ENCODE data around the gene ATP5PO.
"Not testable (repeated sequence)": the region's sequence is repeated elsewhere in the genome, so short reads cannot be mapped to it uniquely, and the experiment has no call there.

Gene ATP5PO

DNA sequence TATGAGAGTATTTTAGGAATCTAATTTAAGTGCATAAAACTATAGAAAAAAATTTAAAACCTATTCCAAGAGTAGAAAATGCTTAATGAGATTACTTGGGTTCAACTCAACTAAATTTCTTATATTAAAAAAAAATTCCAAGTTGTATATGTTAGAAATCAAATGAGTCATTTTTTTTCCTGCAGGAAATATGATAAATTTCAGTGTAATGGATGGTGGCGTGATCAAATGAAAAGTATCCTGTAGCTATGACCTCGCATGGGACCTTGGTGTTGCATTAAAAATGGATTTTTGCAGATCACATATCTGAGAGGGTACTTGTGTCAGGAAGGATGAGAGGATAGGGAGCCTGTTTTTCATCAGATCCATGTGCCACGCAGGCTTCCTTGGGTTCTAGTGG is 17.9 kb downstream of the ATP5PO start:
- no peak for DNase-seq

DNA sequence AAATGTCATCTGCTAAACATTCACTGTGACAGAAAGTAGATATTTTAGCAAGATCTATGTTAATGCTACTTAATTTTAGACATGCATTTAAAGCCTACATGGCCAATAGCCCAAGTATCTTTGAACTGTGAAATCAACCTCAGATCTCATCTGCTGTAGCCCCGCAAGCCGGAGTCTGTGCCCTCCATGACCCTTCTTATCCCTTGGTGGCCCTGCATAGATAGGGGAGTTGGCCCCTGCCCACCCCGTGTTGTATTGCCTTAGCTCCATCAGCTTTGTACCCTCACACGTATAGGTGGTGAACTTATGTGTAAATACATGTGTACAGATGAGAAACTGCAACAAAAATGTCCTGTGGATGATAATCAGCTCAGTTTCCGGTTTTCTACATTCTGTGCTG is 18.5 kb downstream of the ATP5PO start:
- no peak for DNase-seq

DNA sequence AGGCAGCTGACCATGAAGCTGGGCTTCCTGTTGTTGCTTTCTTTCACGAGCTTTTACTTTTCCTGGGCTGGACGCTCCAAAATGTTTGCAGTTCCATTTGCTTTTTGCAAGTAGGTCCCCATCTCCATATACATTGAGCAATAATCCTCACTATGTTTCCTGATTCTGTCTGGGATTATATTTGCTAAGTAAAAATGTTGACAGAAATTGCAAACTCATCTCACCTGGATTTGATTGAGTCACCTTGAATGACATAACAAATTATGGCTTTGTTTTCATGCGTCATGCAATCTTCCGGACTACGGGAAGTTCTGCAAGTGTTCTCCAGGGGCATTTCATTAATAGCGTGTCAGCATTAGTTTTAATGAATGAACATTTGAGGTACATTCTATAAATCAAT is 18.9 kb downstream of the ATP5PO start:
- no peak for DNase-seq

DNA sequence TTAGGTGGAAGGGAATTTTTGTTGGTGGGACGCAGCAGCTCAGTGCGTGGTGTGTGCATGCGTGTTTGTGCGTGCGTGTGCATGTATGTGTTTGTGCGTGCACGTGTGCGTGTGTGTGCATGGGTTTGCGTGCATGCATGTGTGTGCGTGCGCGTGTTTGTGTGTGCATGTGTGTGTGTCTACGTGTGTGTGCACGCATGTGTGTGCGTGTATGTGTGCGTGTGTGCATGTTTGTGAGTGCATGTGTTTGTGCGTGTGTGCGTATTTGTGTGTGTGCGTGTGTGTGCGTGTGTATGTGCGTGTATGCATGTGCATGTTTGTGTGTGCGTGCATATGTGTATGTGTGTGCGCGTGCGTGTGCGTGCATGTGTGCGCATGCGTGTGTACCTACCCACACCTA is 20.2 kb downstream of the ATP5PO start:
- no peak for DNase-seq

DNA sequence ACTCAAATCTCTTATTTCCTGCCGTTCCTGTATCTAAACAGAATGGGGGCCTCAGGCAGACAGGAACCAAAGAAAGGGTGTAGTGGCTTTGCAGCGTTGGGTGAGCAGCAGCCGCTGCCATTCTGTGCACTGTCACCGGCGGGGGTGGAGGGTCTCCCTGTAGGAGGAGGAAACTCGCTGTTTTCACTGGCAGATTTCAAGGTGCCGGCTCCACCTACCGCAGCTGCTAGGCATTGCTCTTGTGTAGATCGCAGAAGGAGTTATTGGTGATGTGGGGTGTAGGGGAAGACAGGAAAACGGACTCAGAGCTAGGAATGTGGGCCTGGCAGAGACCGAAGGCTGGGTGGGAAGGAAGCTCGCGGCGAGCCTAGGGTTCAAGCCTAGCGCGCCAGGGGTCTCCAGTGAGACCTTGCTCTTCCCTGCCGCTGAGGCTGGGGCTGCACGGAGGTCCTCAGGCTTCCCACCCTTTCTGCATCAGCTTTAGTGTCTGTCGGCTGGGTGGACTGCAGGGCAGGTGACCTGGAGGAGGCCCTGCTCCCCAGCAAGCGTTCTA is 20.8 kb downstream of the ATP5PO start:
- DNase-seq: peak; percentile 43

DNA sequence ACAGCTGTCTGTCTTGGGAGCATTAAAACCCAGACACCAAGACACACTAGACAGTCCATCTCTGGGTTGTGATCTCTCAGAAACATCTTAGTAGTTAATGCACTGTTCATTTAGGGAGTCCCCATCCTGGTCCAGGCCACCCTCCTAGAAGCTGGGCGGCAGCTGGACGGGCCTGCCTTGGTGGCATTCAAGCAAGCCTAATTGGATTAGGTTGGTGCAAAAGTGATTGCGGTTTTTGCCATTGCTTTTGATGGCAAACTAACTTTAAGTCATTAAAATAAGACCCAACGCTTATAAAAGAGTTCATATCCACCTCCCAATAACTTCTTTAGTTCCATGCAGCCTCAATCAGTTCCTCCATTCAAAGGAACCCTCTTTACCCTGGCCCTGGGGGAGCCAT is 21.7 kb downstream of the ATP5PO start:
- DNase-seq: no peak

DNA sequence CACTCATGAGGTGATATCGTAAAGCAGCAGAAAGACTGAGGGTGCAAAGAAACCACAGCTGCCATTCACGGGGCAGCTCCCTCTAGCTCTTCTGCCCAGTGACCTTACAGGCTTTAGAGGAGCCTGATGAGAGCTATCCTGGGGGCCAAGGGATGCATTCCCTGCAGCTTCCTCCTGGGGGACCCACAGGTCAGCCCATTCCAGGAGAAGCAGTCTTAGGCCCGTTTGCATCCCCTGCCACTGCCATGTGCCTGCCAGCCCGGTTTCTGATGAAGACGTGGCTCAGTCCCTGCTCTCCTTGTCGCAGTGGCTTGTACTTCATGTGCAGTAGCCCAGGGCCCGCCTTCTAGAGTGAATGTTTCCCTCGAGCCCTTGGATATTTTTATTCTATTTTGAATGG is 22.8 kb downstream of the ATP5PO start:
- DNase-seq: no peak

DNA sequence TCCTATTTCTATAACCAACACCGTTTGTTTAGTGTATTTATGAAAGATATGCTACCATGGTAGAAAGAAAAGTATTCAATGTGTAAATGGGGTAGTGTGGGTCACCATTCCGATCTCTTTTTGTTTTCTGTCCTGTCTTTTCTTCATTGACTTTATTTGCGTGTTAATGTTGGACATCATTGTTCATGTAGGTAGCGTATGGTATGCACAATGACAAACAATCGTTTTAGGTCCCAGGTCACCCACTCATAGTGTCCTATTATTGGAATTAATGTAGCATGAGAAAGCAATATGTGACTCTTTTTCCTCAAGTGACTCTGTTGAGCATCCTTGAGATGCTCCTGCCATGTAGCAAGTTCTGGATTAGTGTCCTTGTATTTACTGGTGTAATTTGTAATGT is 25.4 kb downstream of the ATP5PO start:
- no peak for DNase-seq

DNA sequence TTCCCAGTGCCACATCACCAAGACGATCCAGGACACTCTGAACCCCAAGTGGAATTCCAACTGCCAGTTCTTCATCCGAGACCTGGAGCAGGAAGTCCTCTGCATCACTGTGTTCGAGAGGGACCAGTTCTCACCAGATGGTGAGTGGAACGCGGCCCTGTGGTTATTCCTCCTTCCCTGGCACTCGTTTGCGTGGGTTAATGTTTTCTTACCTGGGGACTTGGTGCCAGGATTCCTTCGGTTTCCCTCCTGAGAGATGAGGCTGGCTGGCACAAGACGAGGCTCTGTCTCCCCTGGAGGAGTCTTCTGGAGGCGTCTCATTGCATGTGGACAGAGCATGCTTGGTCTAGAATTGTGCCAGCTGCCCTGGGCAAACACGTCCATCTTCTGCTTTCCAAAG is 29.3 kb downstream of the ATP5PO start:
- no peak for DNase-seq

DNA sequence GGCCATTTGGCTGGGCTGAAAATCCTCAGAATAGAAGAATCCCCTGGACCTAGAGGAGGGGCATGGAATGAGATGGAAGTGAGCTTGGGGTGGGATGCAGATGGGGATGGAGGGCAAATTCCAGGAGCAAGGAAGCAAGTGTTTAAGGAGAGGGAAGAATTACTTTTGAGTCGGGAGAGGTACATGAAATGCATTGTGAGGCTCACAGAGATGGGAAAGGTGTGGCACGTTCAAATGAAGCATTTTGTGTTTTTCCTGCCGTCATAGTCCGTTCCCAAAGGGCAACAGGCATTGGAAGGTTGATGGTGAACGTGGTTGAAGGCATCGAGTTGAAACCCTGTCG is 30.5 kb downstream of the ATP5PO start:
- DNase-seq: no peak

DNA sequence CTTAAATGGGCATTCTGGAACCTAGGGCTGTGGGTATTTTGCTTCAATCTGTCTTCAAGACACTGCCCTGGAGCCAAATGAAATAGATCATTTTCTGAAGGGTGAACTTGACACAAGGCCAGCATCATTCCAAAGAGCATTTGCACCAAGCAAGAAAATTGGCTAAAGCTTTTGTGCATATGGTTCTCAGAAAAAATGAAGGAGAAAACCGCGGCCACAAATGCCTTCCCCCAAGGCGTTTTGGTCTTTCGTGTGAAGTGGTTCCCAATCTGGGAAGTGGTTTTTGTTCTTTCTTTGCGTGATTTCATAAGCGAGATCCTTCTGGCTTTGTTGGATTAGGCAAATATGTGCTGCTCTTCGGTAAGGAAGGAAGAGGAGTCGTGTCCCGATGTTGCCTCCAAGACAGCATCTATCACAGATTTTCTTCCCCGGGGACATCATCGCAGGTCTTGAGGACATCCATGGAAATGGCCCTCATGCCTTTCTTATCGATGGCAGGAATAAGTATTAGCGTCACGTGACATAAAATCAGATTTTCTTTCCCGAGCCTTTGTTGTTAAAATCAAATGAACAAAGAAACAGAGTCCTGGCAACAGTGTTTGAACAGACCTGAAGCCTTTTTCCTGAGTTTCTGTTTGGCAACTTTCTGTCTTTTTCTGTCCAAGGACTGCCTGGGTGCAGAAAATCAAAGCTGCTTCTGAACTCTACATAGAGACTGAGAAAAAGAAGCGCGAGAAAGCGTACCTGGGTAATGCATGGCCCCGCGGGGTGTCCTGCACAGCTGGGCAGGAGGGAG is 31.0 kb downstream of the ATP5PO start:
- no peak for DNase-seq

DNA sequence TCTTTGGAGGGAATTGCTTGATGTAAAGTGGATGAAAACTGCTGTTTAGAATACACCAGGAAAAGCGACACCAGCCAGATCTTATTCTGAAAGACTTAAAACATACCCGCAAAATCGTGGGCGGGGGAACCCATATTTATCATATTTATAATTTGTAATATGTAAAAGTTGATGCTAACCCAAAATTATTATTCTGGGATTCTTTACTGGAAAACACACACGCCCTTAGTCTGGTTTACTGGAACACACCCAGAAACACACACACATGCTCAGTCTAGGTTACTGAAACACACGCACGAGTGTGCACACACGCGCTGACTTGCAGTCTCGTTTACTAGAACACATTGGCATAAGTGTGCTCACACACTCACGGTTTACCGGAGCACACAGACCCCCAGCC is 32.5 kb downstream of the ATP5PO start:
- DNase-seq: no peak

DNA sequence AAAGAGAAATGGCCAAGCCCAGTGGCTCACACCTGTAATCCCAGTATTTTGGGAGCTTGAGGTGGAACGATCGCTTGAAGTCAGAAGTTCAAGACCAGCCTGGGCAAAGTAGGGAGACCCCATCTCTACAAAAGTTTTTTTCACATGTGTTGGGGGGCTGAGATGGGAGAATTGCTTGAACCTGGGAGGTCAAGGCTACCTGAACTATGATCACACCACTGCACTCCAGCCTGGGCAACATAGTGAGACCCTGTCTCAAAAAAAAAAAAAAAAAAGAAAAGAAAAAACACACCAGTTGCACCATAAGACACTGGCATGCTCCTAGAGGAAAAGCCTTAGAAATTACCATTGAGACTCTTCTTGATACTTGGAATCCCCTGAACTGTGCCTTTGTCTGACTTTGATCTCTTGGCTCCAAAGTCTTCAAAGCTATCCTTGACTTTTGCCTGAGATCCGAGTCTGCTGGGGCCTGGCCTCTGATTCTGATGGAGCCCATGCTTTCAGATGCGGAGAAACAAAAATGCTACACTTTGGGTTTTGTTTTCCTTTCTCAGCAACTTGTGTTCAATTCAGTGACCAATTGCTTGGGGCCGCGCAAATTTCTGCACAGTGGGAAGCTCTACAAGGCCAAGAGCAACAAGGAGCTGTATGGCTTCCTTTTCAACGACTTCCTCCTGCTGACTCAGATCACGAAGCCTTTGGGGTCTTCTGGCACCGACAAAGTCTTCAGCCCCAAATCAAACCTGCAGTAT is 33.7 kb downstream of the ATP5PO start:
- DNase-seq: no peak

DNA sequence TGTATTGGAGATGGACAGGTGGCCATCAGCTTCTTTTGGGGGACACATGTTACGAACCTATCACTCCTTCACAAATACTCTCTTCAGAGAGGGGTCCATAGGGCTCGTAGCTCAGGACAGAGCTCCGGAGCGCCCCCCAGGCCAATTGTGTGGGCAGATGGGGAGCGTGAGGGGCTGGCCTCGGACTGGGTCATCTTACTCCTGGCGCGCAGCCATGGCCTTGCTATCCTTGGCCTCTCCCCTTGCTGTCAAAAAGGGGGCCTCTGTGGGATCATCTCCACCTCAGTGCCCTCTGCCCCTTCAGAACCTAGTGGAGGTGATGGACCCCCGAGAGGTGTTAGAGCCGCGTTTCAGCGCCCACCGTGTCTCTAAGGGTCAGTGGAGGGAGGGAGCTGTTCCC is 35.0 kb downstream of the ATP5PO start:
- DNase-seq: no peak

DNA sequence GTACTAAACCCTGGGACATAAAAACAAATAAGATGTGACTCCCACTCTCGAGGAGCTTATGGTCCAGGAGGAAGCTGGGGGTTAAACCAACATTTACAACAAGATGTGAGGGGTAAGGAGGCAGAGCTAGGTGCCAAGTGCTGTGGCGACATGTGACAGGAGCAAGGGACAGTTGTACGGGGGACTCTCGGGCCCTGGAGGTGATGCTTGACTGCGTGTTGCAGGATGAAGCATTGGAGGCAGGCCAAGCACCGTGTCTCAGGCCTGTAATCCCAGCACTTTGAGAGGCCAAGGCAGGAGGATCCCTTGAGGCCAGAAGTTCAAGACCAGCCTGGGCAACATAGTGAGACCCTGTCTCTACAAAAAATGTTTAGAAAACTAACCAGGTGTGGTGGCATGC is 36.8 kb downstream of the ATP5PO start:
- DNase-seq: no peak

DNA sequence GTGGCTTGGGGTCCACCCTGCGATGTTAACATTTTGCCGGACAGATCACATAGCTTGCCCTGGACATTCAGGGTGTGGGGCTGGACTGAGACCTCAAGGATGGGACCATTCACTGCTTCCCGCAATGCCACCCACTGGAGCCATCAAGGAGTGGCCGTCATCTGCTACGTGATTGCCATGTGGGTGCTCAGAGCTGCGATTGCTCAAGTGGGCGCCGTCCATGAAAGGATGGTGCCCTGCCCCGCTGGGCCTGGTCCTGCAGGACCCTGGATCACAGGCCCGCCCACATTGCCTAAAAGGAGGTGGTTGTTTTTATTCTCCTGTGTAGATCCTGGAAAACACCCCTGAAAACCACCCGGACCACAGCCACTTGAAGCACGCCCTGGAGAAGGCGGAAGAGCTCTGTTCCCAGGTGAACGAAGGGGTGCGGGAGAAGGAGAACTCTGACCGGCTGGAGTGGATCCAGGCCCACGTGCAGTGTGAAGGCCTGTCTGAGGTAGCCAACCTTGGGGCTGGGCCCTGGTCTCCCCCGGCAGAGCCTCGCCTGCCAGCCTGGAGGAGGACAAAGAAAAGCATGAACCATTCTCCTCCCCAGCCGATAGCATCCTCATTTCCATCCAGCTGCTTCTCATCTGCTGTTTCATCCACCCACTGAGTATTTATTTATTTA is 40.4 kb downstream of the ATP5PO start:
- no peak for DNase-seq

DNA sequence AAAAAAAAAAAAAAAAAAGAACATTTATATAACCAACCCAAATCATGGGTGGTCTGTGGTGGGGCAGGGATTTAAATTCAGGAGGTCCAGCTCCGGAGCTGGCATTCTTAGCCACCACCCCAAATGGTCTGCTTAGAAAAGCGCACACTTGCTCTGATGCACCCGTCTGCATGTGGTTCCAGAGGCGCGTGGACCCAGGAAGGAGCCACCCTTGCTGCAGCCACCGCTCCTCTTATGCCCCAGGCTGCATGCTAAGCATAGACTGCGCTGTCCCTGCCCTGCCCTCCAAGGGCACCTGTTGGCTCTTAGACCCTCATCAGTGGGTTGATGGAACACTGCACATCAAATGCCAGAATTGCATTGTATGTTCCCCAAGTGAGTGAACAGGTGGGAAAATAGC is 41.4 kb downstream of the ATP5PO start:
- DNase-seq: no peak

DNA sequence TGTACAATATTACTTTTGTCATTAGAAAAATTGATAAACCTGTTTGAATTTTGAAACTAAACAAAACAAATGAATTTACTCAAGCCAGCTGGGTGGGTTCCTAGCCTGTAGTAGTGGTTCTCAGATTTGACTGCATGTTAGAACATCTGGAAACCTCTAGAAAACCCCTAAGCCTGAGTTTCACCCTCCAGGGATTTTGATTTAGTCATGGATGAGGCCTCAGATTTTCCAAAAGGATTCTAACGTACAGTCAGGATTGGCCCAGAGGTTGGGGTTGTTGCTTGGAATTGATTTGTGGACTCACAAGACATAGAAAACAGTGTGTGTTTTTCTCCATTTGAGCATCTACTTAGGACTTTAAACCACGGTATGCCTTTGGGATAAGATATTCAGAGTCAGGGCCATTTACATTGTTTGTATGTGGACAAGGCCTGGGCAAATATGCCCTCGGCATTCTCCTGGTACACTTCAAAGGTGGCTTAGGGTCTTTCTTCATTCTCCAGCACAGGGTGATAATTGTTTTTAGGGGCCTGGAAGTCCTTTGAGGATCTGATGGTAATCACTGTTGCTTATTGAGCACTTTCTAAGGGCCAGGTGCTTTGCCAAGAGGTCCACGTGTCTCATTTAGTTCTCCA is 42.6 kb downstream of the ATP5PO start:
- DNase-seq: no peak

DNA sequence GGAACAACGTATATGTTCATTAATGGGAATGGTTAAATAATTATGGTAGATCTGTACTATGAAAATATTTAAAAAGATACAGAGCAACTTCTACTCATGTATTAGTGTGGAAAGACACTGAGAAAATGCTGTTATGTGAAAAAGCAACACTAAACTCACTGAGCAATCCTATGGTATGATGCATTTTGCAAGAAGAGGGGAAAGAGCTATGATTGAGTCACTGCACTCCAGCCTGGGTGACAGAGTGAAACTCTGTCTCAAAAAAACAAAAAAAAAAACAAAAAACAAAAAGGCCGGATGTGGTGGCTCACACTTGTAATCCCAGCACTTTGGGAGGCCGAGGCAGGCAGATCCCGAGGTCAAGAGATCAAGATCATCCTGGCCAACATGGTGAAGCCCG is 44.4 kb downstream of the ATP5PO start:
- DNase-seq: no peak

DNA sequence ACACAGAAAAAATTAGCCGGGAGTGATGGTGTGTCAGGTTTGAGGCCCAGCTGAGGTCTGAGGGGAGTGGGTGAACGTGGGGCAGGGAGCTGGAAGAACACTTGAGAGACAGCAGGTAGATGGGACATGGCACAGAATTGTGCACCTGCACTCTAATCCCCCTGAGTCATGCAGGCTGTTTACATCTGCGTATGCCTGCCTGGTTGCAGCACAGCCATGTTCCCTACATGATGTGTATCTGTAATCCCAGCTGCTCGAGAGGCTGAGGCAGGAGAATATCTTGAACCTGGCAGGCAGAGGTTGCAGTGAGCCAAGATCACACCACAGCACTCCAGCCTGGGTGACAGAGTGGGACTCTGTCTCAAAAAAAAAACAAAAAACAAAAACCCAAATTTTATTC is 44.8 kb downstream of the ATP5PO start:
- no peak for DNase-seq

DNA sequence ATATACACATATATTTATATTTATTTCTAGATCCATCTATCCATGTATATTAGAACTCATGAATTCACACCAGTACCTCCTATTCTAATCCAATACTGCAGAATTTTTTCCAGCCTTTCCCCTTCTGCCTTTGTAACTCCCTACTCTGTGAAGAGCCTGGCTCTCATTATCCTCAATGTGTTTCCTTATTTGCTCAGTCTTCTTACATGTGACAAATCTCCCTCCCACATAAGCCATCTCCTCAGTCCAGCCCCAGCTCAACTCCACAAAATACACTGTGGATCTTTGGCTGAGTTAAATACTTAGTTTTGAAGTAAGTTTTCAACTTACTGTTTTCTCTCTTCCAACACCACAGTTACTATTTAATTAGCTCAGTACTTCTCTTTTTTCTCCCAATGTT is 45.7 kb downstream of the ATP5PO start:
- DNase-seq: no peak

DNA sequence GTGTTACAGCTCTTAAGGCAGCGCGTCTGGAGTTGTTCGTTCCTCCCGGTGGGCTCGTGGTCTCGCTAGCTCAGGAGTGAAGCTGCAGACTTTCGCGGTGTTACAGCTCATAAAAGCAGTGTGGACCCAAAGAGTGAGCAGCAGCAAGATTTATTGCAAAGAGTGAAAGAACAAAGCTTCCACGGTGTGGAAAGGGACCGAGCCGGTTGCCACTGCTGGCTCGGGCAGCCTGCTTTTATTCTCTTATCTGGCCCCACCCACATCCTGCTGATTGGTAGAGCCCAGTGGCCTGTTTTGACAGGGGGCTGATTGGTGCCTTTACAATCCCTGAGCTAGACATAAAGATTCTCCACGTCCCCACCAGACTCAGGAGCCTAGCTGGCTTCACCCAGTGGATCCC is 47.7 kb downstream of the ATP5PO start:
- DNase-seq: not testable (repeated sequence)

DNA sequence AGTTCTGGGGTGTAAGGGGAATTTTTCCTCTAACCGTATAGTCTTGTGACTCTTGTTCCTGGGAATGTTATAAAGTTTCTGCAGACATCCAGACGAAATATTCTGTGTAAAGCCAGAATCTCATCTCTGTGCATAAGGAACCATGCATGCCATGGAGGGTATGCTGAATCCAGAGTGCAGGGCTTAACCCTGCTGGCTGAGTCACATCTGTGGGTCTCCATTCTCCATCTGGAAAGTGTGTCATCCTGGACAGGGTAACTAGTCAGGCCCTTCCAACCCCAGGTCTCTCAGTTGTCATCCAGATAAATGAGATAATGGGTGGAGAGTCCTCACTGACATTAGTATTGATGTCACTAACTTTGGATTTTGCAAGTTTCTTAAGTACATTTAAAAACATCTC is 48.8 kb downstream of the ATP5PO start:
- DNase-seq: no peak

Measured in CD4-positive, alpha-beta T cell treated with Interleukin-17A for 1 hour (primary cell).